HepG2 (cell line): Measurements from ENCODE around the gene ZNF883. TPM values are rescaled to one million over a fixed set of nuclear protein-coding genes. Genes with fewer than 3 reads are reported as not detected.

Experiments used
- ETV6 ChIP-seq: sonication (generic); formaldehyde crosslinking; conservative IDR thresholded peaks from 2 replicates; pipeline ENCODE4 v1.4.0; 2020; ENCODE audit warnings: missing genetic modification reagents
- FOXM1 ChIP-seq: sonication (generic); formaldehyde crosslinking; IDR thresholded peaks from 2 replicates; pipeline ENCODE4 v1.5.0; 2020; ENCODE audit warnings: missing genetic modification reagents
- GRHL1 ChIP-seq: sonication (generic); formaldehyde crosslinking; conservative IDR thresholded peaks from 2 replicates; pipeline ENCODE4 v1.8.0; 2022; ENCODE audit warnings: missing genetic modification reagents
- HOXA5 ChIP-seq: sonication (generic); formaldehyde crosslinking; IDR thresholded peaks from 2 replicates; pipeline ENCODE4 v1.4.0; 2020; ENCODE audit warnings: missing genetic modification reagents
- IRX3 ChIP-seq: sonication (generic); formaldehyde crosslinking; IDR thresholded peaks from 2 replicates; pipeline ENCODE4 v1.8.1; 2023; ENCODE audit warnings: mild to moderate bottlenecking, low read depth, missing genetic modification reagents, borderline replicate concordance
- KDM2A ChIP-seq: sonication (generic); formaldehyde crosslinking; IDR thresholded peaks from 2 replicates; pipeline ENCODE4 v1.4.0; 2020; ENCODE audit warnings: low read depth, missing genetic modification reagents, borderline replicate concordance
- MZF1 ChIP-seq: sonication (generic); formaldehyde crosslinking; IDR thresholded peaks from 2 replicates; pipeline ENCODE4 v1.8.1; 2023; ENCODE audit warnings: mild to moderate bottlenecking, missing genetic modification reagents, borderline replicate concordance
- NCOA2 ChIP-seq: sonication (generic); formaldehyde crosslinking; IDR thresholded peaks from 2 replicates; pipeline ENCODE4 v1.8.0; 2022; ENCODE audit warnings: inconsistent platforms
- NFIC ChIP-seq: IDR thresholded peaks from 2 replicates; pipeline ENCODE4 v1.6.1; 2012; ENCODE audit warnings: mild to moderate bottlenecking, low read length, inconsistent platforms
- NR2C2 ChIP-seq: sonication (generic); formaldehyde crosslinking; IDR thresholded peaks from 2 replicates; pipeline ENCODE4 v1.4.0; 2020; ENCODE audit warnings: missing genetic modification reagents, mild to moderate bottlenecking, moderate library complexity, borderline replicate concordance
- RARA ChIP-seq: IDR thresholded peaks from 2 replicates; pipeline ENCODE4 v1.6.1; 2016; ENCODE audit warnings: missing genetic modification reagents, missing compliant biosample characterization
- RBFOX2 ChIP-seq: fragments of 200-400 bp; formaldehyde crosslinking; IDR thresholded peaks from 2 replicates; pipeline ENCODE4 v1.6.1; 2017; ENCODE audit warnings: low read depth, mild to moderate bottlenecking, low read length
- TBX2 ChIP-seq: sonication (generic); formaldehyde crosslinking; IDR thresholded peaks from 2 replicates; pipeline ENCODE4 v1.5.0; 2020; ENCODE audit warnings: missing genetic modification reagents, mild to moderate bottlenecking, borderline replicate concordance
- TOE1 ChIP-seq: sonication (generic); formaldehyde crosslinking; IDR thresholded peaks from 2 replicates; pipeline ENCODE4 v1.4.0; 2020; ENCODE audit warnings: mild to moderate bottlenecking, missing genetic modification reagents
- ZBTB1 ChIP-seq: sonication (generic); formaldehyde crosslinking; IDR thresholded peaks from 2 replicates; pipeline ENCODE4 v1.4.0; 2020; ENCODE audit warnings: missing genetic modification reagents, borderline replicate concordance
- ZNF326 ChIP-seq: sonication (generic); formaldehyde crosslinking; IDR thresholded peaks from 2 replicates; pipeline ENCODE4 v1.4.0; 2020; ENCODE audit warnings: missing genetic modification reagents, borderline replicate concordance
- ZNF468 ChIP-seq: sonication (generic); formaldehyde crosslinking; IDR thresholded peaks from 2 replicates; pipeline ENCODE4 v1.8.0; 2022; ENCODE audit warnings: mild to moderate bottlenecking, moderate library complexity, missing genetic modification reagents
- ZNF484 ChIP-seq: sonication (generic); formaldehyde crosslinking; IDR thresholded peaks from 2 replicates; pipeline ENCODE4 v1.5.1; 2020; ENCODE audit warnings: mild to moderate bottlenecking, low read depth, missing genetic modification reagents, borderline replicate concordance
- ZNF572 ChIP-seq: sonication (generic); formaldehyde crosslinking; IDR thresholded peaks from 2 replicates; pipeline ENCODE4 v1.5.1; 2020; ENCODE audit warnings: mild to moderate bottlenecking, missing genetic modification reagents
- ZNF580 ChIP-seq: IDR thresholded peaks from 2 replicates; pipeline ENCODE4 v1.6.1; 2016; ENCODE audit warnings: low read depth, borderline replicate concordance
- ZNF589 ChIP-seq: sonication (generic); formaldehyde crosslinking; conservative IDR thresholded peaks from 2 replicates; pipeline ENCODE4 v1.8.0; 2022; ENCODE audit warnings: mild to moderate bottlenecking, moderate library complexity, missing genetic modification reagents
- ZNF7 ChIP-seq: IDR thresholded peaks from 2 replicates; pipeline ENCODE4 v1.6.1; 2016; ENCODE audit warnings: missing biosample characterization, missing genetic modification reagents
- ZSCAN5A ChIP-seq: sonication (generic); formaldehyde crosslinking; IDR thresholded peaks from 2 replicates; pipeline ENCODE4 v1.8.0; 2022; ENCODE audit warnings: mild to moderate bottlenecking, missing genetic modification reagents, borderline replicate concordance
- polyA plus RNA-seq, 8 experiments: library from polyadenylated mRNA; depleted of rRNA in 3 of 8; stranded (reverse) in 7 of 8; unstranded in 1 of 8; fragments of >200 nt; fragmentation: Illumina TruSeq in 4 of 8; extraction: Trizol in 4 of 8; gene quantifications; 2 replicates each; pipeline versions ENCODE4 v1.2.1 to v1.2.3, GENCODE V29; 2011 to 2016; ENCODE audit warnings: low read depth in 4 of 8, missing spikeins in 1 of 8, mixed read lengths in 1 of 8; ENCODE audit not compliant: insufficient read depth in 1 of 8
- total RNA-seq, 5 experiments: library from RNA; depleted of rRNA; stranded (reverse); fragments of >200 nt; fragmentation: Illumina TruSeq; extraction: Trizol; gene quantifications; 2 replicates each; pipeline ENCODE4 v1.2.3, GENCODE V29; 2016; ENCODE audit warnings: low read depth in 1 of 5
- TF ChIP-seq, protein P1 (sequence below), 2 experiments: sonication (generic) in 1 of 2; formaldehyde crosslinking in 1 of 2; IDR thresholded peaks; 2 replicates each; pipeline versions ENCODE4 v1.4.0 to v1.6.1; 2018 to 2020; ENCODE audit warnings: missing genetic modification reagents in 2 of 2, borderline replicate concordance in 1 of 2, low read depth in 1 of 2, mild to moderate bottlenecking in 1 of 2, missing biosample characterization in 1 of 2
- TF ChIP-seq, protein P2 (sequence below): sonication (generic); formaldehyde crosslinking; IDR thresholded peaks from 2 replicates; pipeline ENCODE4 v1.4.0; 2020; ENCODE audit warnings: missing genetic modification reagents, mild to moderate bottlenecking, borderline replicate concordance

The ZNF883 gene
- total and polyA plus RNA-seq, 2 of the 13 experiments (the other 11 are each of a cell fraction or from before 2014, with no cell fraction given) = 5.3 to 10.0 TPM

DNA sequence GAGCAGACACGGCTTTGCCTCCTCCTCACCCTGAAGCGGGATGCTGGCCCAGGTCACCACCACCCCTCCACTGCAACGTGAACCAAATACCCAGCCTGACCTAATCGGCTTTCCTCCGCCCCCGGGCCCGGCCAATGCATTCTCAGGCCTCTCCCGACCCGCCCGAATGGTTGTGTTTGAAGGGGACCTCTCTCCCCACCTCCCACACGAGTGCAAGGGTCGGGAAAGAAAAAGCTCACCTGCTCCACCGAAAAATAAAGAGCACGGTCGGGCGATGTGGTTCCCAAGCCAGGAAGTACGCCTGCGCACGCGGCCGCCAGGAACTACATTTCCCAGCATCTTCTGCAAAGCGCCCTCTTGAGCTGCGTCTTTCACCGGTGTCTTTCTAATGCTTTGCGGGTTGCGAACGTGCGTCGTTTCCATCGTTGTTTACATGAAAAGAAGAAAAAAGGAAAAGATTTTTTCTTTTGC, at the start of gene ZNF883 (continued):
- TF ChIP-seq ZNF580 (CRISPR knock-in tag) (0 out of 2 replicates have a peak, but pooled peaks have one; percentile 49), ZBTB1 (CRISPR knock-in tag) (no peak), ZNF589 (CRISPR knock-in tag) (no peak), ZNF572 (CRISPR knock-in tag) (no peak), RBFOX2 (0 out of 2 replicates have a peak, but pooled peaks have one; percentile 41), TBX2 (0 out of 2 replicates have a peak, but pooled peaks have one; percentile 31), IRX3 (CRISPR knock-in tag) (no peak), GRHL1 (CRISPR knock-in tag) (no peak), ZNF484 (CRISPR knock-in tag) (no peak), NCOA2 (CRISPR knock-in tag) (0 out of 2 replicates have a peak, but pooled peaks have one; percentile 10), TOE1 (CRISPR knock-in tag) (no peak), RARA (CRISPR knock-in tag) (no peak), MZF1 (CRISPR knock-in tag) (no peak), NFIC (no peak), ZSCAN5A (CRISPR knock-in tag) (no peak), FOXM1 (CRISPR knock-in tag) (no peak), ETV6 (CRISPR knock-in tag) (no peak), NR2C2 (CRISPR knock-in tag) (peak; percentile 65), ZNF326 (CRISPR knock-in tag) (no peak), ZNF7 (no peak), HOXA5 (CRISPR knock-in tag) (no peak), KDM2A (CRISPR knock-in tag) (peak; percentile 68), ZNF468 (CRISPR knock-in tag) (no peak)
- TF ChIP-seq, protein P1, sequence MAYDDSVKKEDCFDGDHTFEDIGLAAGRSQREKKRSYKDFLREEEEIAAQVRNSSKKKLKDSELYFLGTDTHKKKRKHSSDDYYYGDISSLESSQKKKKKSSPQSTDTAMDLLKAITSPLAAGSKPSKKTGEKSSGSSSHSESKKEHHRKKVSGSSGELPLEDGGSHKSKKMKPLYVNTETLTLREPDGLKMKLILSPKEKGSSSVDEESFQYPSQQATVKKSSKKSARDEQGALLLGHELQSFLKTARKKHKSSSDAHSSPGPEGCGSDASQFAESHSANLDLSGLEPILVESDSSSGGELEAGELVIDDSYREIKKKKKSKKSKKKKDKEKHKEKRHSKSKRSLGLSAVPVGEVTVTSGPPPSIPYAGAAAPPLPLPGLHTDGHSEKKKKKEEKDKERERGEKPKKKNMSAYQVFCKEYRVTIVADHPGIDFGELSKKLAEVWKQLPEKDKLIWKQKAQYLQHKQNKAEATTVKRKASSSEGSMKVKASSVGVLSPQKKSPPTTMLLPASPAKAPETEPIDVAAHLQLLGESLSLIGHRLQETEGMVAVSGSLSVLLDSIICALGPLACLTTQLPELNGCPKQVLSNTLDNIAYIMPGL (CRISPR knock-in tag; IDR thresholded peaks at IDR 0.05; ENCODE audit: borderline replicate concordance in 1 of 2, low read depth in 1 of 2) = peak in 1 of 2 experiments; percentile 50; a peak in 1 of 4 replicates
- TF ChIP-seq, protein P2, sequence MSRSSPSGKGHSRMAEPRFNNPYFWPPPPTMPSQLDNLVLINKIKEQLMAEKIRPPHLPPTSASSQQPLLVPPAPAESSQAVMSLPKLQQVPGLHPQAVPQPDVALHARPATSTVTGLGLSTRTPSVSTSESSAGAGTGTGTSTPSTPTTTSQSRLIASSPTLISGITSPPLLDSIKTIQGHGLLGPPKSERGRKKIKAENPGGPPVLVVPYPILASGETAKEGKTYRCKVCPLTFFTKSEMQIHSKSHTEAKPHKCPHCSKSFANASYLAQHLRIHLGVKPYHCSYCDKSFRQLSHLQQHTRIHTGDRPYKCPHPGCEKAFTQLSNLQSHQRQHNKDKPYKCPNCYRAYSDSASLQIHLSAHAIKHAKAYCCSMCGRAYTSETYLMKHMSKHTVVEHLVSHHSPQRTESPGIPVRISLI = no peak
